Skeletal muscle tissue (tissue), 4 donors: ENCODE results near the gene NECAP2. TPM values are rescaled to one million over a fixed set of nuclear protein-coding genes. Genes with fewer than 3 reads are reported as not detected.

ENCODE experiments used
- H3K27ac ChIP-seq: one replicate; pipeline ENCODE4 v1.7.0; 2013; ENCODE audit warnings: mild to moderate bottlenecking, low read depth, low read length, inconsistent platforms
- H3K27me3 ChIP-seq, 3 donors: one replicate each; pipeline ENCODE4 v1.7.0; 2013; ENCODE audit warnings: low read length in 3 of 3; ENCODE audit not compliant: control insufficient read depth in 3 of 3, insufficient read depth in 3 of 3
- H3K36me3 ChIP-seq, 3 donors: one replicate each; pipeline ENCODE4 v1.7.0; 2013; ENCODE audit warnings: low read length in 3 of 3; ENCODE audit not compliant: control insufficient read depth in 3 of 3, insufficient read depth in 3 of 3
- H3K4me1 ChIP-seq, 3 donors: one replicate each; pipeline ENCODE4 v1.7.0; 2013; ENCODE audit warnings: low read length in 3 of 3, mild to moderate bottlenecking in 3 of 3; ENCODE audit not compliant: control insufficient read depth in 3 of 3, insufficient read depth in 3 of 3
- H3K4me3 ChIP-seq, 3 donors: one replicate each; pipeline ENCODE4 v1.7.0; 2013; ENCODE audit warnings: low read length in 3 of 3
- H3K9ac ChIP-seq, 3 donors: one replicate each; pipeline ENCODE4 v1.7.0; 2013; ENCODE audit warnings: low read length in 3 of 3, mild to moderate bottlenecking in 3 of 3, moderate library complexity in 2 of 3, low read depth in 1 of 3
- H3K9me3 ChIP-seq, 3 donors: one replicate each; pipeline ENCODE4 v1.7.0; 2013; ENCODE audit warnings: low read length in 3 of 3; ENCODE audit not compliant: control insufficient read depth in 3 of 3
- total RNA-seq: library from RNA; depleted of rRNA; stranded (reverse); fragments of >200 nt; gene quantifications from one replicate; pipeline ENCODE4 v1.2.3, GENCODE V29; 2014
- donor health status: Osteomylitis.

Gene NECAP2
- total RNA-seq, 1 donor from 2014 or later: 40.2 TPM

- Histone ChIP-seq H3K4me1 (no peaks in the 10 kb centered on the region), H3K4me3 (no peak overlapping the region), H3K27ac (no peak overlapping the region), H3K9me3 (no peaks in the 10 kb centered on the region), H3K9ac (no peak overlapping the region), H3K27me3 (no peaks in the 10 kb centered on the region), H3K36me3 (peaks cover 0 to 7% (median 2%) of the 10 kb centered on the region in 3 donors)
Measured at GRCh38 chr1:16402742-16403141, 37.8 kb upstream of the NECAP2 start.

GRCh38 chr1:16405441-16405840 lies 35.1 kb upstream of the NECAP2 start:
- no peak overlapping the region for H3K9ac ChIP-seq
- no peaks in the 10 kb centered on the region for H3K9me3 ChIP-seq
- H3K27me3 ChIP-seq: no peaks in the 10 kb centered on the region
- H3K4me3 ChIP-seq: no peak overlapping the region
- no peaks in the 10 kb centered on the region for H3K36me3 ChIP-seq
- no peak overlapping the region for H3K27ac ChIP-seq
- H3K4me1 ChIP-seq: no peaks in the 10 kb centered on the region

DNA sequence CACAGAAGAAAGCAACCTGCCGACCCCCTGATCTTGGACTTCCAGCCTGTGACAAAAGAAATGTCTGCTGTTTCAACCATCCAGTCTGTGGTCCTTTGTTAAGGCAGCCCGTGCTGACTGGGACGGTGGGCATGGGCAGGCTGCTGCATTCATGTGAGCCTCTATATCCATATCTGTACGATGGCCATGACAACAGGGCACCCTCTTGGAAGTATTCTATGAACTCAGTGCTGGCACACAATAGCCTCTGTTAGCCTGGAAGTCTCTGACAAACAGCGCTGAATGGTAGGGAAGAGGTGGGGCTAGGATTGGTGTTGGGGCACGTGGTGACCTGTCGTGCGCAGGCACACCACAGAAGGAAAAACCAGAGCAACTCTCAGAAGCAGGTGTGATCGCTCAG lies 33.7 kb upstream of the NECAP2 start:
- no peak overlapping the region for H3K9ac ChIP-seq
- H3K27me3 ChIP-seq: no peaks in the 10 kb centered on the region
- no peaks in the 10 kb centered on the region for H3K4me1 ChIP-seq
- H3K36me3 ChIP-seq: no peaks in the 10 kb centered on the region
- H3K4me3 ChIP-seq: no peak overlapping the region
- H3K9me3 ChIP-seq: no peaks in the 10 kb centered on the region
- H3K27ac ChIP-seq: no peak overlapping the region

GRCh38 chr1:16409536-16410152 lies 30.9 kb upstream of the NECAP2 start:
- H3K9ac ChIP-seq: no peak overlapping the region
- H3K27me3 ChIP-seq: no peaks in the 10 kb centered on the region
- no peaks in the 10 kb centered on the region for H3K9me3 ChIP-seq
- no peak overlapping the region for H3K4me3 ChIP-seq
- H3K27ac ChIP-seq: no peak overlapping the region
- no peaks in the 10 kb centered on the region for H3K4me1 ChIP-seq
- no peaks in the 10 kb centered on the region for H3K36me3 ChIP-seq

DNA sequence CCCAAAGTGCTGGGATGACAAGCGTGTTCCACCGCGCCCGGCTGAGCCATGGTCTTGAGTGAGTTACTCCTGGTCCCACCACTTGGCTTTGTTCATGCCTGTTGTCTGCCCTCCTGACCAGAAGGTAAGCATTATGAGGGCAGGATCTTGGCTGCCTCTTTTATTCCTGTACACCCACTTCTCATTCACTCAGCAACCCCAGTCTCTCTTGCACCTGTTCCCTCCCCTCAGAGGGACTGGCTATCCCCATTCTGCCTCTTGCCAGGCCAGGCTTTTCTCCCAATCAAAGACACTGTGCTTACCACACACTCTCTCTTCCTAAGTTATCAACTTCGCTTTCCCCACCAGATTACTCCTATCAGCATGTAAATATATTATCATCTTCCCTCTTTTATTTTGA lies 29.7 kb upstream of the NECAP2 start:
- H3K4me3 ChIP-seq: no peak overlapping the region
- H3K27ac ChIP-seq: no peak overlapping the region
- H3K36me3 ChIP-seq: no peaks in the 10 kb centered on the region
- H3K9ac ChIP-seq: no peak overlapping the region
- H3K9me3 ChIP-seq: no peaks in the 10 kb centered on the region
- H3K27me3 ChIP-seq: no peaks in the 10 kb centered on the region
- no peaks in the 10 kb centered on the region for H3K4me1 ChIP-seq

DNA sequence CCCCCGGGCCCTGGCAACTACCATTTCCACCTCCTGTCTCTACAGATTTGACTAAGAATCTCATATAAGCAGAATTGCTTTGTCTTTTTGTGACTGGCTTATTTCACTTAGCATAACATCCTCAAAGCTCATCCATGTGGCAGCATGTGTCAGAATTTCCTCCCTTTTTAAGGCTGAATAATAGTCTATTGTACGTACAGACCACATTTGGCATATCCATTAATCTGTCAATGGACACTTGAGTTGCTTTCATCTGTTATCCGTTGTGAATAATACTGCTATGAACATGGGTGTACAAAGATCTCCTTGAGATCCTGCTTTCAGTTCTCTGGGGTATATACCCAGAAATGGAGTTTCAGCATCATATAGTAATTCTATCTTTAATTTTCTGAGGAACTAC lies 27.3 kb upstream of the NECAP2 start:
- Histone ChIP-seq H3K9me3 (no peaks in the 10 kb centered on the region), H3K27ac (no peak overlapping the region), H3K36me3 (no peaks in the 10 kb centered on the region), H3K9ac (no peak overlapping the region), H3K4me3 (no peak overlapping the region), H3K4me1 (no peaks in the 10 kb centered on the region), H3K27me3 (no peaks in the 10 kb centered on the region)

DNA sequence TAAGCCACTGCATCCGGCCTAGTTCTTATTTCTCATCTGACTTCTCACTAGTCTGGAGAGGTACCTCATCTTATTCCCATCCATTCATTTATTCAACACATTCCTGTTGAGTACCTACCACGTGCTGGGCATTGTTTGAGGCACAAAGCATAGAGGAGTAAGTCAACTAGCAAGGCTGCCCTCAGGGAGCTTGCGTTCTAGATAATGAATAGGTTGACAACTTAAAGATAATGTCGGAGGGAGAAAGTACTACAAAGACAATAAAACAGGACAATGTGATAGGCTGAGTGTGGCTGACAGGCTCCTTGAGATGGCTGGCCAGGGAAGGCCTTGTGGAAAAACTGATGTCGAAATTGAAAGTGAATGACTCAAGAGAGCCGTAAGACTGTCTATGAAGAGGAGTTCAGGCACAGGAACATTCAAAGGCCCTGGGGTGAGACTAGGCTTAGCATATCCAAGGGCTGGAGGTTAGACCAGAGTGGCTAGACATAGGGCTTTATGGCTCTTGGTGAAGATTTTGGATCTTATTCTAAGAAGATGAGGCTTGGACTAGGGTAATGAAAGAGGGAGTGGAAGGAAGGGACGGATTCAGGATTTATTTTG lies 21.6 kb upstream of the NECAP2 start:
- no peak overlapping the region for H3K4me3 ChIP-seq
- H3K27ac ChIP-seq: no peak overlapping the region

GRCh38 chr1:16420424-16421118 lies 20.0 kb upstream of the NECAP2 start:
- no peak overlapping the region for H3K9ac ChIP-seq
- no peaks in the 10 kb centered on the region for H3K4me1 ChIP-seq
- H3K36me3 ChIP-seq: no peaks in the 10 kb centered on the region
- H3K27me3 ChIP-seq: peaks cover 0 to 4% (median 3%) of the 10 kb centered on the region in 3 donors
- H3K4me3 ChIP-seq: no peak overlapping the region
- H3K9me3 ChIP-seq: no peaks in the 10 kb centered on the region
- H3K27ac ChIP-seq: no peak overlapping the region

More for the DNA sequence above, 21.6 kb upstream of the NECAP2 start:
- Histone ChIP-seq H3K27me3 (peaks cover 0 to 4% (median 3%) of the 10 kb centered on the region in 3 donors), H3K9me3 (no peaks in the 10 kb centered on the region), H3K4me1 (no peaks in the 10 kb centered on the region), H3K36me3 (no peaks in the 10 kb centered on the region), H3K9ac (no peak overlapping the region)

- Histone ChIP-seq H3K27ac (no peak overlapping the region), H3K4me1 (no peaks in the 10 kb centered on the region), H3K9me3 (no peaks in the 10 kb centered on the region), H3K9ac (no peak overlapping the region), H3K4me3 (no peak overlapping the region), H3K36me3 (no peaks in the 10 kb centered on the region), H3K27me3 (peaks cover 0 to 4% (median 3%) of the 10 kb centered on the region in 3 donors)
Measured at GRCh38 chr1:16421201-16421600, 19.3 kb upstream of the NECAP2 start.

DNA sequence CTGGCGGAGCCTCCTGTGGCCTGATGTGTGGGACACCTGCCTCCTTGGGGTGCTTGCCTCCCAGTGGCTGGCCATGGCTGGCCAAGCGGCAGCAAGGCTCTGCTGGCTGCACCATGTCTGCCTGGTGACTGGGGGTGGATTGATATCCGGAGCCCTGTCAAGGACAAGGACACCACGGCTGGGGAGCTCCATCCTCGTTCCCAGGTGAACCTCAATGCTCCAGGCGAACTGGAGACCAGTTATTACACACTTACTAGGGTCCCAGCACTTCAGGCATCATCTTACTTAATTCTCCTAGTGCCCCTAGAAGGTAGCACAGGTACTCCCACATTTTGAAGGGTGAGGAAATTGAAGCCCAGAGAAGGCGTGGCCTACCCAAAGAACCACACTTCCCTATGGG lies 18.5 kb upstream of the NECAP2 start:
- H3K9me3 ChIP-seq: no peaks in the 10 kb centered on the region
- no peaks in the 10 kb centered on the region for H3K4me1 ChIP-seq
- no peak overlapping the region for H3K9ac ChIP-seq

More for the DNA sequence above, 18.5 kb upstream of the NECAP2 start:
- no peak overlapping the region for H3K4me3 ChIP-seq
- H3K27ac ChIP-seq: no peak overlapping the region
- no peaks in the 10 kb centered on the region for H3K36me3 ChIP-seq
- H3K27me3 ChIP-seq: peaks cover 0 to 4% (median 3%) of the 10 kb centered on the region in 3 donors
